GM19395 (cell line): ENCODE measurements around the gene AMH.

Experiments
- ATAC-seq: cut with Tn5 transposase; IDR thresholded peaks from one replicate; pipeline ENCODE4 v1.9.1; 2021; ENCODE audit warnings: mild to moderate bottlenecking, moderate library complexity; ENCODE audit not compliant: unreplicated experiment

AMH gene

DNA sequence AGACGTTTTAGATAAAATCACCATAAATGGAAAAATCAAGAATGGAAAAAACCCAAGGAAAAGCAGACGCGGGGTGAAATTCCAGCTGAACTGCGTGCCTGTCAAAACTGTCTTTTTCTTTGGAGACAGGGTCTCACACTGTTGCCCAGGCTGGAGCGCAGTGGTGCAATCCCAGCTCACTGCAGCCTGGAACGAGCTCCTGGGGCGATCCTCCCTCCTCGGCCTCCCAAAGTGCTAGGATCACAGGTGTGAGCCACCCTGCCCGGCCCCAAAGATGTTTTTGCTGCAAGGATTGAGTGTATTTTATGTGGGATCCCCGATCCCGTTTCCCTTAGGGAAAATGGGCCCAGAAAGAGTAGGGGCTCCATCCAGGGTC lies 33.7 kb downstream of the AMH start:
- ATAC-seq = no peak

DNA sequence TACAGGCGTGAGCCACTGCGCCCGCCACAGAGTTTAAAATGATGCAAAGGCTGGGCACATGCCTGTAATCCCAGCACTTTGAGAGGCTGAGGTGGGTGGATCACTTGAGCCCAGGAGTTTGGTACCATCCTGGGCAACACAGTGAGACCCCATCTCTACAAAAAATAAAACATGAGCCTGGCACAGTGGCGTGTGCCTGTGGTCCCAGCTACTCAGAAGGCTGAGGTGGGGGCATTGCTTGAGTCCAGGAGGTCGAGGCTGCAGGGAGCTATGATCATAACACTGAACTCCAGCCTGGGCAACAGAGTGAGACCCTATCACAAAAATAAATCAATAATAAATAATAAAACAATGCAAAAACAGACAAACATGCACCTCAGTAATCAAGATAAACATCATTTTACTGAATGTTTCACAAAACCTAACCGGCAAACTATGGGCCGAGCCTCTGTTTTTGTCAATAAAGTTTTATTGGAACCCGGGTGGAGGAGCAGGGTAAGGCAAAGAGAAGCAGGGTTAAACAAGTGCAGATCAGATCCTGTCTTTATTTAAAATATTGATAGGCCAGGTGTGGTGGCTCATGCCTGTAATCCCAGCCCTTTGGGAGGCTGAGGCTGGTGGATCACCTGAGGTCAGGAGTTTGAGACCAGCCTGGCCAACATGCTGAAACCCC lies 34.8 kb downstream of the AMH start:
- no peak for ATAC-seq

GRCh38 chr19:2286402-2287140 lies 37.4 kb downstream of the AMH start:
- no peak for ATAC-seq

DNA sequence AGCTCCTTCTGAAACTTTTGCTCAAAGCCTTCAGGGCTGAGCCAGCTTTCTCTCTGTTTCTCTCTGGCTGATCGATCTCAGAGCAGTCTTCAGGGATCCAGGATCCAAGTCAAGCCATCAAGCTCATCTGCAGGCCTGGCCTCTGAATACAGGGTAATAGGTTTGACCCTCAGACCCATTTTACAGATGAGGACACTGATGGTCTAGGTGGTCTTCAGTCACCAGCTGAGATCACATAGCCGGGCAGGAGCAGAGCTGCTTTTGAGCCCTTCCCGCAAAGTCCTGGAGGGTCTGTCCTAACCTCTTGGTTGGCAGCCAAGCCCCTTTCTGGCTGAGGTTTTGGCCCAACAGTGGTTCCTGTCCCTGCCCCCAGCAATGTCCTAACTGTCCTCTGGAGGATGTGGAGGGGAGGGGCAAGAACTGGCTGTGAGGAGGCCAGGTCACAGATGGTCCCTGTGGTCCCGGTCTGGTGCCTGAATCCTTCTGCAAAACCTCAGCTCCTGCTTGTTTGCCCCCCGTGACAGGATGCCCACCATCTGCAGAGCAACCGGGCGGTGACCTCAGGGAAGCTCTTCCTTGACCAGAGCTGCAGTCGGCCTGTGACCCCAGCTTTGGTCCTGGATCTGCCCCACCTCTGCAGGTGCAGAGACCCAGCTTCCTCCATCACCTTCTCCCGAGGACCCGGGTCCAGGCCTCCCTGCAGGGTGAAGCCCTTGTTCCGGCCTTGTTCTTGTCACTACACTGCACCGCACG lies 38.6 kb downstream of the AMH start:
- no peak for ATAC-seq

- ATAC-seq = no peak
These were observed 39.3 kb downstream of the AMH start for GRCh38 chr19:2288338-2288817.

- no peak for ATAC-seq
These were observed 39.9 kb downstream of the AMH start for GRCh38 chr19:2288818-2289713.

DNA sequence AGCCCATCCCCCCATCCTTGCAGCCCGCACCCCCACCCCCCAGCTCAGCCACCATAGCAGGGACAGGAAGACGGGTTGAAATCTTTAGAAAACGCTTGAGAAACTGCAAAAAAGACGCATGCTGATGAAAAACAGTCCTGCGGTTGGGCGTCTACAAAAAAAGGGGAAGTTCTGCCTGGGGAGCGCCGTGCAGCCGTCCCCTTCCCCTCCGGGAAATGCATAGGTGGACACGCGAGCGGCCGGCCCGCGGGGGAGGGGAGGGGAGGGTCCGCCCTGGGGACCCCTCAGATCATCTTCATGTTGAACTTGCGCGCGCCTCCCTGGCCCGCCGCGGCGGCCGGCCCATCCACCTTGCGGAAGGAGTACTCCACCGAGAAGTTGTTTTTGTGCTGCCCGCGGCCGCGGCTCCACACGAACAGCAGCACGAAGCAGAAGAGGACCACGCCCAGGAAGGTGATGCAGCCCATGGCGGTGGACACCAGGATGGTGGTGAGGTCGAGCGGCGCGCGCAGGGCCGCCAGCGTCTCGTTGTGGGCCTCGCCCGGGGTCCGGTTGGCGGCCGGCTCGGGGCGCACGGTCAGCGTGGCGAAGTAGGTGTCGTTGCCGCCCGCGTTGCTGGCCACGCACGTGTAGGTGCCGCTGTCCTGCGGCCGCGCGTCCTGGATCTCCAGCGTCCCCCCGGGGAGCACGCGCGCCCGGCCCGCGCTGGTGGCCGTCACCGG lies 40.8 kb downstream of the AMH start:
- ATAC-seq = no peak

DNA sequence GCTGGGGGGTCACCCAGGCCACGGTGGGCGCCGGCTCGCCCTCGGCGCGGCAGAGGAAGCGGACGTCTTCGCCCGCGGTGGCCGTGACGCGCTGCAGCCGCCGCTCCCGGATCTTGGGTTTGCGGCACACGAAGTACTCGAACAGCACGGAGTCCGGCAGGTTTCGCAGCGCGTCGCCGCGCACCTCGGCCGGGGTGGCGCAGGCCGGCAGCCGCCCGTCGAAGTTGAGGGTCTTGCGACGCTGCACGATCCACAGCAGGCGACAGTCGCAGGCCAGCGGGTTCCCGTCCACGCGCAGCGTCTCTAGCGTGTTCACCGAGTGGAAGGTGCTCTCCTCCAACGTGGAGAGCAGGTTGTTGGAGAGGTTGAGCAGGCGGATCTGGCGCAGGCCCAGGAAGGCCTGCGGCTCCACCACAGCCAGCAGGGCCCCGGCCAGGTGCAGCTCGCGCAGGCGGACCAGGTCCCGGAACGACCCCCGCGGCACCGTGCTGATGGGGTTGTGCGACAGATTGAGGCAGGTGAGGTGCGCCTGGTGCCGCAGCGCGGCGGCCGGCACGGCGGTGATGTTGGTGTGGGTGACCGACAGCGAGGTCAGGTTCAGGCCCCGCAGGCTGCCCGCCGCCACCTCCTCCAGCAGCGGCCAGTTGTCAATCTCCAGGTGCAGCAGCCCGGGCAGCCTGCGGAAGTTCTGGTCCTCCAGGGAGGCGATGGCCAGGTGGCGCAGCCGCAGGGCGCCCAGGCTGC lies 41.5 kb downstream of the AMH start:
- ATAC-seq = no peak

DNA sequence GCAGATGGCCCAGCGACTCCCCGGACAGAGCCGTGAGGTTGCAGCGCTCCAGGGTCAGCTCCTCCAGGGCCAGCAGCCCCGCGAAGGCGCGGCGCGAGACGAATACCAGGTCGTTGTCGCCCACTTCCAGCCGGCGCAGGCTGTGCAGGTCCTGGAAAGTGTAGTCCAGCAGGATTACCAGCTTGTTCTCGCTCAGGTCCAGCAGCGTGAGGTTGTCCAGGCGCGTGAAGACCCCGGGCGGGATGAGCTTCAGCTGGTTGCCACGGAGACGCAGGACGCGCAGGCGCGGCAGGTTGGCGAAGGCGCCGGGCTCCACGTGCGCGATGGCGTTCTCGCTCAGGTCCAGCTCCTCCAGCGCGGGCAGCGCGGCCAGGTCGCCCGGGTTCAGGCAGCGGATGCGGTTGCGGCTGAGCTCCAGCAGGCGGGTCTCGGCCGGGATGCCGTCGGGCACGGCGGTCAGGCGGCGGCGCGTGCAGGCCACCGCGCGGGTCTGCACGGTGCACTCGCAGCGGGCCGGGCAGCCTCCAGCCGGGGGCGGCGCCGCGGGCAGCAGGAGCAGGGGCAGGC lies 42.1 kb downstream of the AMH start:
- no peak for ATAC-seq

- ATAC-seq = no peak
These were observed 45.7 kb downstream of the AMH start for GRCh38 chr19:2294687-2295335.

- no peak for ATAC-seq
These were observed 47.0 kb downstream of the AMH start for GRCh38 chr19:2296141-2296540.

GRCh38 chr19:2300533-2300932 lies 51.4 kb downstream of the AMH start:
- no peak for ATAC-seq
